C4-2B (cell line): ENCODE data around the gene PEPD.

Source experiments
- ZFX ChIP-seq: fragments of 450-650 bp; IDR thresholded peaks from 2 replicates; pipeline ENCODE4 v1.6.1; 2017
- TF ChIP-seq, protein P1 (sequence below): fragments of 450-650 bp; conservative IDR thresholded peaks from 2 replicates; pipeline ENCODE4 v1.5.1; 2017; ENCODE audit warnings: mild to moderate bottlenecking

- TF ChIP-seq, protein P1, sequence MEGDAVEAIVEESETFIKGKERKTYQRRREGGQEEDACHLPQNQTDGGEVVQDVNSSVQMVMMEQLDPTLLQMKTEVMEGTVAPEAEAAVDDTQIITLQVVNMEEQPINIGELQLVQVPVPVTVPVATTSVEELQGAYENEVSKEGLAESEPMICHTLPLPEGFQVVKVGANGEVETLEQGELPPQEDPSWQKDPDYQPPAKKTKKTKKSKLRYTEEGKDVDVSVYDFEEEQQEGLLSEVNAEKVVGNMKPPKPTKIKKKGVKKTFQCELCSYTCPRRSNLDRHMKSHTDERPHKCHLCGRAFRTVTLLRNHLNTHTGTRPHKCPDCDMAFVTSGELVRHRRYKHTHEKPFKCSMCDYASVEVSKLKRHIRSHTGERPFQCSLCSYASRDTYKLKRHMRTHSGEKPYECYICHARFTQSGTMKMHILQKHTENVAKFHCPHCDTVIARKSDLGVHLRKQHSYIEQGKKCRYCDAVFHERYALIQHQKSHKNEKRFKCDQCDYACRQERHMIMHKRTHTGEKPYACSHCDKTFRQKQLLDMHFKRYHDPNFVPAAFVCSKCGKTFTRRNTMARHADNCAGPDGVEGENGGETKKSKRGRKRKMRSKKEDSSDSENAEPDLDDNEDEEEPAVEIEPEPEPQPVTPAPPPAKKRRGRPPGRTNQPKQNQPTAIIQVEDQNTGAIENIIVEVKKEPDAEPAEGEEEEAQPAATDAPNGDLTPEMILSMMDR: no peak
- TF ChIP-seq ZFX: no peak
These were observed 100.8 kb downstream of the PEPD start for GRCh38 chr19:33420821-33421220.
